ENCODE results near the gene SSR3.
"Not testable (repeated sequence)": the region's sequence is repeated elsewhere in the genome, so short reads cannot be mapped to it uniquely, and the experiment has no call there.

The SSR3 gene

GRCh38 chr3:156554842-156555687 is at the start of gene SSR3:
SSR3 (minus strand) TSS chr3:156555117; CDS start chr3:156555089, 28 bp downstream.
- peak; percentile 99 for DNase-seq (ENCODE audit: low read depth)

- DNase-seq (ENCODE audit: low read depth) = no peak
Observed at GRCh38 chr3:156604064-156604641, 49.2 kb upstream of the SSR3 start.

- no peak for DNase-seq (ENCODE audit: low read depth)
Observed at GRCh38 chr3:156603379-156604017, 48.6 kb upstream of the SSR3 start.

- no peak for DNase-seq (ENCODE audit: low read depth)
Observed at GRCh38 chr3:156602424-156602823, 47.5 kb upstream of the SSR3 start.

- DNase-seq (ENCODE audit: low read depth) = no peak
Observed at GRCh38 chr3:156601497-156601896, 46.6 kb upstream of the SSR3 start.

- no peak for DNase-seq (ENCODE audit: low read depth)
Observed at GRCh38 chr3:156600834-156601233, 45.9 kb upstream of the SSR3 start.

- no peak for DNase-seq (ENCODE audit: low read depth)
Observed at GRCh38 chr3:156599089-156599874, 44.4 kb upstream of the SSR3 start.

- no peak for DNase-seq (ENCODE audit: low read depth)
Observed at GRCh38 chr3:156598413-156598812, 43.5 kb upstream of the SSR3 start.

- DNase-seq (ENCODE audit: low read depth) = no peak
Observed at GRCh38 chr3:156594219-156594683, 39.3 kb upstream of the SSR3 start.

- no peak for DNase-seq (ENCODE audit: low read depth)
Observed at GRCh38 chr3:156593814-156594213, 38.9 kb upstream of the SSR3 start.

- DNase-seq (ENCODE audit: low read depth) = not testable (repeated sequence)
Observed at GRCh38 chr3:156589806-156590205, 34.9 kb upstream of the SSR3 start.

GRCh38 chr3:156587760-156588069 is 32.8 kb upstream of the SSR3 start:
- DNase-seq (ENCODE audit: low read depth) = no peak

- DNase-seq (ENCODE audit: low read depth) = no peak
Observed at GRCh38 chr3:156586905-156587759, 32.2 kb upstream of the SSR3 start.

- no peak for DNase-seq (ENCODE audit: low read depth)
Observed at GRCh38 chr3:156583469-156583868, 28.6 kb upstream of the SSR3 start.

GRCh38 chr3:156582532-156583183 is 27.7 kb upstream of the SSR3 start:
- no peak for DNase-seq (ENCODE audit: low read depth)

- no peak for DNase-seq (ENCODE audit: low read depth)
Observed at GRCh38 chr3:156581954-156582353, 27.0 kb upstream of the SSR3 start.

- DNase-seq (ENCODE audit: low read depth) = no peak
Observed at GRCh38 chr3:156581033-156581432, 26.1 kb upstream of the SSR3 start.

GRCh38 chr3:156579427-156579851 is 24.5 kb upstream of the SSR3 start:
- no peak for DNase-seq (ENCODE audit: low read depth)

- DNase-seq (ENCODE audit: low read depth) = no peak
Observed at GRCh38 chr3:156577736-156578135, 22.8 kb upstream of the SSR3 start.

- no peak for DNase-seq (ENCODE audit: low read depth)
Observed at GRCh38 chr3:156576651-156577348, 21.9 kb upstream of the SSR3 start.
